ELR (cell line): ENCODE data around the gene STOML1.
"Not testable (repeated sequence)": the region's sequence is repeated elsewhere in the genome, so short reads cannot be mapped to it uniquely, and the experiment has no call there.

ENCODE experiments used
- DNase-seq: peaks from one replicate; pipeline ENCODE4 v3.0.0-alpha.2; 2015; ENCODE audit warnings: low read depth

The STOML1 gene

DNA sequence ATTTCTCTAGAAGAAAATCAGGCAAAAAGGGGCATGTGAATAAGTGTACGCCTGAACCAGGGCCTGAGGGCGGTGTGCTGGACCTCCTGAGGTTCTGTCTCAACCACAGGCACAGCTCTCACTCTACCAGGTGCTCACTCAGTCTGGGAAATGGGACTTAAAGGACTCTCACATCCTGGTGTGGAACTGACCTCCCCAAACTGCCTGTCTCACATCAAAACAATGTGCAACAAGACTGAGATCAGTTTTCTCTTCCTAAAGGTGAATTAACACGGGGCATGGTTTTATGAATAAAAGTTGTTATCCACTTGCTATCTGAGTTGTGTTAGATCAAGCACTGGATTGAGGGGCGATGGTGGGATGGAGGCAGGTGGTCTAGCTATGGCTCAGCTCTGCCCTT, 4.8 kb downstream of the STOML1 start:
- no peak for DNase-seq

DNA sequence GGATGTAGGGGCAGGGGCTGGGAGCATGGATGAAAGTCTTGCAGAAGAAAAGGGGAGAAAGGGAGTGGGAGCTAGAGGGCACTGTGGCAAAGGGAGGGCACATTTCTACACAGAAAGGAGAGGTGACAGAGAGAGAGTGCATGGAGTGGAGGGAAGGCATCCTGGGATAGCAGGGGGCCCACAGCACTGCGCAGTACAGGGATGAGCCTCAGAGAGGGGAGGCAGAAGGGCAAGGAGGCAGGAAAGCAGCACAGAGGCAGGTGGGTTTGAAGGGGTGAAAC, 5.4 kb downstream of the STOML1 start:
- DNase-seq, result no peak

DNA sequence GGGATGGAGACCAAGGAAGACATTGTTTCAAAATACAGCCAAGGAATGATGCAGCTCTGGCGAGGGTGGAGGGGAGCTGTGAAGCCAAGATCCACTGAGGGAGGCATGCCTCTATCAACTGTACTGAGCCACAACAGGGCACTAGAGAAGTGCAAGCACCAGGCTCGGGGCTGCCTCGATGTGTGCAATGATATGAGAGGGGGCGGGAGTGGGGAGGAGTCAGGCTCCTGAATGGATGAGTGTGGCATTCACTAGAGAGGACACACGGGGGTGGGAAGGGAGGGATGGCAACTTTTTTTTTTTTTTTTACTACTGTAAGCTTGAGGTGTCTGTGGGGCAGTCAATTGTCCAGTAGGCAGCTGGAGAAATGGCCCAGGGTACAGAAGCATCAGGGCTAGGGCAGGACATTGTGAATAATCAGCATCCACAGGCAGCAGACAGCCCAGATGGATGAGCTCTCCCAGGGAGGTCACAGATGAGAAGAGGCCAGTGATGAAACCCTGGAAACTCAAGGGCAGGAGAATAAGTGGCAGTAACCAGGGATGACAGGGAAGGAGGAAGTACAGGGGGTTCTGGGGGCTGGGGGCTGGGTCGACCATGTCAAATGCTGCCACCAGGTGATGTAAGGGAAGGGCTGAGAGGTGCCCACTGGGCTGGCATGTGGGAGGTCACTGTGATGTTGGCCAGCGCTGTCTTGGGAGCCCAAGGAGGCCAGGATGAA, 5.9 kb downstream of the STOML1 start:
- no peak for DNase-seq

DNA sequence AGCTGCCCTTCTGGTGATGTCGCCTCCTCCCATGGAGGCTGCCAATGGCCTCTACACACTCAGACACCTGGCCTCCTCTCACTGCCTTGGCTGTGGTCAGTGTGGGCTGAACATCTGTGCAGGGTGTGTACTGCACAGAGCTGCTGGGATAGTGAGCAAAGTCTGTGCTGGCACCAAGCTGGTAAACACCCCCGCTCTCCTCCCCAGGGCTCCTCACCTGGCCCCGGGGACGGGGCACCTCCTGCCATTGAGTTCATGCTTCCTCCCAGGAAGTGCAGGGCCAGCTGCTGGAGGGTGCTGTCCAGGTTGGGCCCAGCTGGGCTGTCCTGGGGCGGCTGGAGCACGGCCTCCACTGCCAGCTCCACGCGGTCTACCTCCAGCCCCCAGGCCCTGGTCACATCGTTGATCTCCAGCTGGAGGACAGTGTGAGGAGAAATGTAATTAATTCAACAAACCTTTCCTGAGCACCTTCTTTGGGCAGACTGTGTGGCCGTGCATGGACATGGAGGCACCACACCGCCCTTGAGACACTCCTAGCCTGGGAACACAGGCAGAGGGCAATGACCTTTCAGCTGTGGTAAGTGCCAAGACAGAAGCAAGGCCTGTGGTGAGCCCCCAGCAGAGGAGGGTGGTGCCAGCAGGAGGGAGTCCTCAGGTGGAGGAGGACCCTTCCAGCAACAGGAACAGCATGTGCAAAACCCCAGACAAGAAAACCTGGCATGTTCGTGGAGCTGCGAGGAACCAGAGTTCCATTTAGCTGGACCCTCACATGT, 6.8 kb downstream of the STOML1 start:
- no peak for DNase-seq

DNA sequence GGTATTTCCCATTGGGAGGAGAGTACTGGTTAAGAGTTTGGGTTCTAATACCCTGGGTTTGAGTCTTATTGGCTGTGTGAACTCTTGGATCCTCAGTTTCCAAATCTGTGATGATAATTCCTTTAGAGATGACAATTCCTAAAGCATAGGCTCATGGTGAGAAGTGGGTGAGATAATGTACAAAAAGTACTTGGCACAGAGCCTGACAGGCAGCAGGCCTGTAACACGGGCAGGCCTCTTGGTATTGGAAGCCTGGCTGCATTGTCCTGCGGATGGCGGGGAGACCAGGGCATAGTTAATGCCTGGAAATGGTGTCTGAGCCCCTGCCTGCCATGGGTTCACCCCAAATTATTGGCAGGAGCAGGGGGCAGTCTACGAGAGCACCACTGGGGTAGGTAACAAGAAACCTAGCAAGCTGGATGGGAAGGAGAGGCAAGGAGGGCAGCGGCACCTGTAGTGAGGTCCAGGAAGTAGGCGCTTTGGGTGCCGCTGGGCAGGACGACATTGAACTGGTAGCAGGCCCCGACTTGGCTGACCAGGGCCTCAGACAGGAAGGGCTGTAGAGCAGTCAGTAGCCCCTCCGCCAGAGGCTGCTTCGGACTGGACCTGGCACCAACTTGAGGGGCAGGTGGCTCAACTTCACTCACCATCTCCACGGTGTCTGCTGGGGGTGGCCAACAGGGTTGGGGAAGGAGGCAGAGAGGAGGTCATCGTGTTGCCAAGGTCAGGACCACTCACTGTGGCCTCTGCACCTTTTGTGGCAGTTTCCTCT, 7.7 kb downstream of the STOML1 start:
- no peak for DNase-seq

DNA sequence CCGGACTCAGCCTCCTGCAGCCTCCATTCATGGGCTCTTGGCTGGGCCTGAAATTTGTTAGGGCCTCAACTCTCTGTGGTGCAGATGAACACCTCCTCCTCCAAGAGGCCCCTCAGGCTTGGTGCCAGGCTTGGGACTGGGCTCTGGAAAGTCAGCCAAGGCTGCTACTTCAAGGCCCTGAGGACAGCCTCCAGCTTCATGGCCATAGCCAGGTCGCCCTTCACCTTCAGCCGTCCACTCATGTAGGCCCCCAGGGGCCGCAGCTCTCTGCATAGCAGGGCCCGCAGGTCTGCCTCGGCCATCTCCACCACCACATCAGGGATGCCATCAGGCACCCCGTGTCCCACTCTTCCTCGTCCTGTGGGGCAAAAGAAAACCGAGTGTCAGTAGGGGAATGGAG, 8.3 kb downstream of the STOML1 start:
- DNase-seq, result no peak

DNA sequence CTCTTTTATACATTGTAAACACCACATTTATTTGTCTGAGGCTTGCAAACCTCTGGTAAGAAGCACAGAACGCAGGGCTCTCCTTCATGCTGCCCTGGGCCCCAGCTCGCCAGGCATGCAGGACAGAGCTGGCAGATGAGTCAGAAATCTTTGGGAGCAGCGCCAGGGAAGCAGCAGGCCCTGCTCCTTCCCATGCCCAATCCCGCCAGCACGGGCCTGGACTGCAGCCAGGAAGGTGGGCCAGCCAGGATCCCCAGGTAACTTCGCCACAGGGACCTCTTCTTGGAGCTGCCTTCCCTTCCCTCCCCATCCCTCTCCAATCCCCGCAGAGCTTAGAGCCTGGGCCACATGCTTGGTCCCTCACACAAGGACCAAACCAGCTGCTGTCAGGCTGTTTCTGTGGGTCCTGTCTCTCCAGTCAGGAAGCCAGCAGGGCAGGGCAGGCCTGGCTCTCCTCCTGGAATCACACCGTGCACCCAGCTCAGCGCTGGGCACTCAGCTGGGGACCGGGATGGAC, 8.8 kb downstream of the STOML1 start:
- peak; percentile 85 for DNase-seq

DNA sequence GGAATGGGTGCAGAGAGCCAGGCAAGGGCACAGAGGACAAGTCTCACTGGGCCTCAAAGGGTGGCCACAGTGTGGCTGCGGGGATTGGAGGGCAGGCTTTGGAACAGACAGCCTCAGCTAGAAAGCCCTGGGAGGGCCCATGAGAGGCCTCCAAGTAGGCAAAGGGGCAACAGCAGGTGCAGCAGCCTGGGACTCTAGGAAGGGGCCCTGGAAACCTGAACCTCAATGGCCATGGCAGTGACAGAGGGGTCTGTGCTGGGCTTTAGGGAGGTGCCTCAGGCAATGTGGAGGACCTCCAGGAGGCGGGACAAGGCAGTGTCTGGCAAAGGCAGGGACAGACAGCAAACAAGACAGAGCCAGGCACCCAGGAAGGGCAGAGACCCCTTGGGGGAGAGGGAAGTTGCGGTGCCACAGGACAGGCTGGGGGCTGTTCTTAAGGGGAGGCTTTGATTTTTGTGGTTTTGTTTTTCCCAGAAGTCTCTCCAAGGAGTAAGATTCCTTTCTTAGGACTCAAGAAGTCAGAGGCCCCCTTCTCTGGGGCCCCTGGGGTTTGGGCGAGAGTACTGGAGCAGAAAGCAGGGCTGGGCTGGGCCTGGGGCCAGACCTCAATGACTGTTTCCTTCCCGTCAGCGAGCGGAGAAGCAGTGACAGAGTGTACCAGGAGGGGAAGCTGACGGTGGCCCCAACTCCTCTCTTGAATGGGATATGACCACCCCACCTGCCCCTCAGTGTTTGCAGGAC, 9.7 kb downstream of the STOML1 start:
- peak; percentile 89 for DNase-seq

DNA sequence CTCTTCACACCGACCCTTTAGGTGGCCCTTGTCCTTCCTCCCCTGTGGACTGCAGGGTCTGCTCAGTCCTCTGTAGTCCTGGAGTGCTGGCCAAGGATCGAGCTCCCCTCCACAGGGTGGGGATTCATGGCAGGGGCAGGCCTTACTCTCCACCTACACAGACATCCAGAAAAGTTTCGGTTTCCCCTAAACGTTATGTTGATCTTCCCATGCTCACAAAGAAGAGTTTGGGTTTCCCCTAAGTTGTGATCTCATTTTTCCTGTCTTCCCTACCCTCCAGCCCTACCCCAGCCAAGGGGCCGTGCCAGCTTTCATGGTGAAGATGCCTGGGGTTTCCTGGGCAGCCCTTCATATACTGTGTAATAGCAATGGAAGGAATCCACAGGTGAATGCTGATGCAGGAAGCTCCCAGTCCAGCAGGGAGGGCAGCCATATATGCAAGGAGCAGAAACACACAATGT, 10.3 kb downstream of the STOML1 start:
- no peak for DNase-seq

DNA sequence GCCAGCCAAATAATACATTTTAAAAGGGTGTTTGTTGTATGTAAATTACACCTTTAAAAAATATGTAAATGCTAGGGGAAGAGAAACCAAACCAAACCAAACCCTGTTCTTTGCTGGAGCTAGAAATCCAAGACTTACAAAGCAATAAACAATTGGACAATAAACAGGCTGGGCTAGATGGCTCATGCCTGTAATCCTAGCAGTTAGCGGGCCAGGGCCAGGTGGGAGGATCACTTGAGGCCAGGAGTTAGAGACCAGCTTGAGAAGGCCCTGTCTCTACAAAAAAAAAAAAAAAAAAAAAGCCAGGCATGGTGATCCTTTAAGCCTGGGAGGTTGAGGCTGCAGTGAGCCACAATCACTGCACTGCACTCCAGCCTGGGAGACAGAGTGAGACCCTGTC, 12.5 kb downstream of the STOML1 start:
- no peak for DNase-seq

DNA sequence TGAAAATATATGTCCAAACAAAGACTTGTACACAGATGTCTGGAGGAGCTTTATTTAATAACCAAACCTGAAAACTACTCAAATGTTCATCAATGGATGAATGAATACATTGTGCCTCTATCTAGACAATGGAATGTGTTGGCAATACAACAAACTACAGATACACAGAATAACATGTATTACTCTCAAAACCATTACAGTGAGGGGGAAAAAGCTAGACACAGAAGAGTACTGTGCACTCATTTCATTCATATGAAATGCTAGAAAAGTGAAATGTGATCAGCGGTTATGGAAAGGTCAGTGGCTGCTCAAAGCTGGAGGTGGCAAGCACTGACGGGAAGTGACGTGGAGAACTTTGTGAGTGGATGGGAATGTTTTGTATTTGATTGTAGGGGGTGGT, 13.2 kb downstream of the STOML1 start:
- DNase-seq, result no peak

DNA sequence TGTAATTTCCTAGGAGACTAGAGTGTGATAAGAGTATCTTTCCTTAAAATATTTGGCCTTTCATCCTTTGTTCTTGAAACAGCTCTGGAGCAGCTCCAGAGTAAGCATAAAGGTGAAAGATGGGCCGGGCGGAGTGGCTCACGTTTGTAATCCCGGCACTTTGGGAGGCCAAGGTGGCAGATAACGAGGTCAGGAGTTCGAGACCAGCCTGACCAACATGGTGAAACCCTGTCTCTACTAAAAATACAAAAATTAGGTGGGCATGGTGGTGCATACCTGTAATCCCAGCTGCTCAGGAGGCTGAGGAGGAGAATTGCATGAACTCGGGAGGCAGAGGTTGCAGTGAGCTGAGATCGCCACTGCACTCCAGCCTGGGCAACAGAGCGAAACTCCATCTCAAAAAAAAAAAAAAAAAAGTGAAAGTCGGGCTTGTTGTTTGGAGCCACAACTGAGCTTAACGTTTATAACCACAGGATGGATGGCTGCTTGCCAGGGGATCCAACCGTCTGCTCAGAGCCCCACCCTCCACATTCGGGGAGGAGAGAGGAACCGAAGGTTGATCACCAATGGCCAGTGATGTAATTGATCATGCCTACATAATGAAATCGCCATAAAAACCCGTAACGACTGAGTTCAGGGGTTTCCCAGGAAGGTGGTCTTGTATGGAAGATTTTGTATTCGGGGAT, 16.5 kb downstream of the STOML1 start:
- not testable (repeated sequence) for DNase-seq

DNA sequence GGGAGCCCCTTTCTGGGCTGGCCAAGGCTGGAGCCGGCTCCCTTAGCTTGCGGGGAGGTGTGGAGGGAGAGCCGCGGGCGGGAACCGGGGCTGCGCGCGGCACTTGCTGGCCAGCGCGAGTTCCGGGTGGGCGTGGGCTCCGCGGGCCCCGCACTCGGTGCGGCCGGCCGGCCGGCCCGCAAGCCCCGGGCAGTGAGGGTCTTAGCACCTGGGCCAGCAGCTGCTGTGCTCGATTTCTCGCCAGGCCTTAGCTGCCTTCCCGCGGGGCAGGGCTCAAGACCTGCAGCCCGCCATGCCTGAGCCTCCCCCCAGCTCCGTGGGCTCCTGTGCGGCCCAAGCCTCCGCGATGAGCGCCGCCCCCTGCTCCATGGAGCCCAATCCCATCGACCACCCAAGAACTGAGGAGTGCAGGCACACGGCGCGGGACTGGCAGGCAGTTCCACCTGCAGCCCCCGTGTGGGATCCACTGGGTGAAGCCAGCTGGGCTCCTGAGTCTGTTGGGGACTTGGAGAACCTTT, 18.4 kb downstream of the STOML1 start:
- DNase-seq, result not testable (repeated sequence)

DNA sequence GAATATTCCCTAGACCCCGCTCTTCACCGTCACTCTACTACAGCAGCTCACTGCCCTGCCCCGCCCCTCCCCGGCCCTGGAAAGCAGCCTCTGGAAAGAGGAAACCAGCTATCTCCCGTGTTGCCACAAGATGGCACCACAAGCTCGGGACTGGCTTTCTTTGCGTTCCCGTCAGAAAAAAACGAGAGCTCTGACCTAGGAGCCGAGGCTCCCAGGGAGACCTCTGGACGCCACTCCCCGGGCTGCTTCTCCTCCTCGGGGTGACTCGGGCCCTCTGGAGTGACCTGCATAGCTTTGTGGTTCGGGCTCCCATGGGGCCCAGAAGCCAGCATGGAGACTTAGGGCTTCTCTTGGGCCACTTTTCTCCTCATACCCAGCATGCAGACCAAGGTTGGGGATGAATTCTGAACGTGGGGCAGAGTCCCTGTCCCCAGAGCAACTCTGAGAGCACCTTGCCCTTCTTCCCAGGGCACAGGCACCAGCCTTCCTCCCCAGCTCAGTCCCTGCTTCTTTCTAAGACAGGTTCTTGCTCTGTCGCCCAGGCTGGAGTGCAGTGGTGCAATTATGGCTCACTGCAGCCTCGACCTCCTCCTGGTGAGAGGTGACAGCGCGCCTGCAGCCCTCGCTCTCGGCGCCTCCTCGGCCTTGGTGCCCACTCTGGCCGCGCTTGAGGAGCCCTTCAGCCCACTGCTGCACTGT, 19.0 kb downstream of the STOML1 start:
- DNase-seq, result peak; percentile 88

DNA sequence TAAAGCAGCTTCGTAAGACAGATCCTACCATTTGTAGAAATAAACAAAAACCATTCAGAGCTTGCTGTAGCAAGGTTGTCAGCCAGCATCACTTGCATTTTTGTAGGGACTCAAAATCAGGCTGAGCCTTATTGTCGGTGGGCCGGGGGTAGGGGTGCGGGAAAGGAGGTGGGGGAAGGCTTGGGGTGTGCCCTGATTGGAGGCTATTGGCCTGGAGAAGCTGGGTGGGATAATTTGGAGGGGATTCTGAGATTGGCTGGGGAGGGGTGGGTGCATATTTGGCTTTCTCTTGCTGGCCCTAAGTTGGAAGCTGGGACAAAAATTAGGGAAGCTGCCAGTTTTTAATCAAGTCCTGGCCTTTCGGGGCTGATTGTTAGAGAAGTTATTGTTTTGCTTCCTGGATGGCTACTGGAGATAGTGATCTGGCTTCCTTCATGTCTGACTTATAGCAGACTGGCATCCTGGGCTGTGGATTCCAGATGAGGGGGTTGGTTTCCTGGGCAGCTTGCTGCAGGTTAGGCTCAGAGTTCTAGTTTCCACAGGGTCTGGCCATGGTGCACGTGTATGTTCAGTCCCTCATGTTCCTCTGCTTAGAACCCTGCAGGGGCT, 22.8 kb downstream of the STOML1 start:
- no peak for DNase-seq

DNA sequence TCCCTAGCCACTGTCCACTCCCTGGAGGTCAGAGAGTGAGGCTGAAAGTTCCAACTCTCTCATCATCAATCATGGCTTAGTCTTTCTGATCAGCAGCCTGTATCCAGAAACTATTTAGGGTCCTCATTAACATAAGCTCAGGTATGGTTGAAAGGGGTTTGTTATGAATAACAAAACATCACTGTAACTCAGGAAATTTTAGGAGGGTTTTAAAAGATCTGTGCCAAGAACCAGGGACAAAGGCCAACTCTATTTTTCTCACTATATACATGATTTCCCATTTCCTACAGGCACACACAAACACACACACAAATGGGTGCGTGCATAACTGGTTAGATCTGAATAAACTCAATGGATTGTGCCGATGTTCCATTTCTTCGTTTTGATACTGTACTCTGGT, 23.6 kb downstream of the STOML1 start:
- no peak for DNase-seq

DNA sequence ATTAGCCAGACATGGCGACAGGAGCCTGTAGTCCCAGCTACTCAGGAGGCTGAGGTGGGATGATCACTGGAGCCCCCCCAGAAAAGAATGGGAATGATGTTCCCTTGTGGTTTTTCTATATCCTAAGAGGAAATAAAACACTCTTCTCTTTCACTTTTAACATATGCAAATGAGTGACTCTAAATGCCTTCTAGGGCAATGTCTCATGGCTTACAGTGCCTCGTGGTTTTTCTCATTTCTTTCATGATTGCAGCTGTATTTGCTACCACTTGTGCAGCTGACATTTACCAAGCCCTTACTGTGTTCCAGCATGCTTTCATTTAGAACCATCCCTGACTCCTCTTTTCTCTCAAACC, 26.4 kb downstream of the STOML1 start:
- peak; percentile 73 for DNase-seq

DNA sequence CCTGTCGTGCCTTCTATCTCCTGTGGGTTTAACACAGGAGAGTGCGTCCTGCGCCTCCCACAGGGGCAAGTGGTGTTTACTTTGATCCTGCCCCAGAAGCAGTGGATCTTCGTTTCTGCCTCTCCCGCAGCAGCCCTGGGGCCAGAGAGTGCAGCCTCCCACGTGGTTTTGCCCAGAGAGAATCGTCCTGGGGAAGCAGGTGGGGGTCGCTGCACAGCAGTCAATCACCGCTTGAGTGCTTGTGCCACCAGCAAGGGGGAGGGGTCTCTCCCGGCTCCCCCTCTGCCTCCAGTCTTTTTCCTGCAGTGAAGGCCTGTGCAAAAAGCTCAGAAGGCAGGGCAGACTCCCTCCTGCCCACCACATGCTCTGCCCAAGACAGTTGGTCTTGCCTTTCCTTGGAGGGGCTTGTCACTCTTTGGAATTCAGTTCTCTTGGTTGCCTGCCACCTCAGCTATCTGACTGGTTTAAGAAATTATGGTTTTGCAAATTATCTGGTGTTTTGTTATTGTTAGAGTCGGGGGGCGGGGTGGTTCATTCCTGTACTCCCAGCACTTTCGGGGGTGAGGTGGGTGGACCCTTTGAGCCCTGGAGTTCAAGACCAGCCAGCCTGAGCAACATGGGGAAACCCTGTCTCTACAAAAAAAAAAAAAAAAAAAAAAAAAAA, 26.9 kb downstream of the STOML1 start:
- DNase-seq, result peak; percentile 38

DNA sequence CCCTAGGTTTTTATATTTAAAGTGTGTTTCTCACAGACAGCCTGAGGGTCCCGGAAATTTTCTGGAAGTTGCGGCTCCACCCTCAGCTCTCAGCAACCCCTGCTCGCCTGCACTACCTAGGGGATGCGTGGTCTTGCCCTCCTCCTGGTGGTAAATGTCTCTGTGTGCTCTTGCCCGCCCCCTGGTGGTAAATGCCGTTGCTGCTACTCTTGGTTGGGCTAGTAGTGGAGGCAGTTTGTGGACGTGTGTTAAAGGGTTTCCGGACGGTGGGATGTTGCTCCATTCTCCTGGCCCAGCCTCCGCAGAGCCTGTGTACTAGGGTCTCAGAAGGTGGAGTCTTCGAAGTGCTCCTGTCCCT, 27.4 kb downstream of the STOML1 start:
- DNase-seq, result peak; percentile 81

DNA sequence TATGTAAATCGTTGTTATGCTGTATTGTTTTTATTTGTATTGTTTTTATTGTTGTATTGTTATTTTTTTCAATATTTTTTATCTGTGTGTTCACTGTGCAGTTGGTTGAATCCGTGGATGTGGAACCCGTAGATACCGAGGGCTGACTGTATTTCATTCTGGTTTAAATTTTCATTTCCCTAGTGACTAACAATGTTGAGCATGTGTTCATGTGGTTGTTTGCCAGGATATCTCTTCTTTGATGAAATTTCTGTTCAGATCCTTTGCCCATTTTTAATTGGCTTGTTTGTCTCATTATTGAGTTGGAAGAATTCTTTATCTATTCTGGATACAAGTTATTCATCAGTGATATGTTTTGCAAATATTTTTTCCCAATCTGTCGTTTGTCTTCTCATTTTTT, 29.7 kb downstream of the STOML1 start:
- no peak for DNase-seq
